DMS153 (cell line): ENCODE measurements around the gene CCDC188.

ENCODE experiments used
- DNase-seq: peaks from one replicate; lab custom pipeline; 2025; lab: John Stamatoyannopoulos, UW

The CCDC188 gene

GRCh38 chr22:20132686-20133246, 18.1 kb downstream of the CCDC188 start:
- no peak for DNase-seq

GRCh38 chr22:20131859-20132685, 18.8 kb downstream of the CCDC188 start:
- DNase-seq = no peak

GRCh38 chr22:20131597-20131858, 19.3 kb downstream of the CCDC188 start, which contains the start of gene ZDHHC8:
Gene ZDHHC8 (plus strand): TSS chr22:20131804. CDS start chr22:20131948, 144 bp downstream.
- no peak for DNase-seq

GRCh38 chr22:20130731-20131596, 19.9 kb downstream of the CCDC188 start:
- DNase-seq = peak; percentile 19

- DNase-seq = peak; percentile 57
Observed at GRCh38 chr22:20130319-20130718, 20.5 kb downstream of the CCDC188 start.

GRCh38 chr22:20129747-20130014, 21.2 kb downstream of the CCDC188 start:
- no peak for DNase-seq

- DNase-seq = peak; percentile 26
Observed at GRCh38 chr22:20128902-20129746, 21.7 kb downstream of the CCDC188 start.

- DNase-seq = no peak
Observed at GRCh38 chr22:20128619-20128901, 22.3 kb downstream of the CCDC188 start.

- DNase-seq = no peak
Observed at GRCh38 chr22:20127869-20128618, 22.8 kb downstream of the CCDC188 start.

- DNase-seq = no peak
Observed at GRCh38 chr22:20127318-20127868, 23.5 kb downstream of the CCDC188 start.

- DNase-seq = no peak
Observed at GRCh38 chr22:20126284-20127029, 24.4 kb downstream of the CCDC188 start.

GRCh38 chr22:20125201-20126174, 25.4 kb downstream of the CCDC188 start:
- no peak for DNase-seq

GRCh38 chr22:20124083-20124787, 26.6 kb downstream of the CCDC188 start:
- DNase-seq = no peak

GRCh38 chr22:20123366-20124082, 27.3 kb downstream of the CCDC188 start:
- DNase-seq = no peak

GRCh38 chr22:20121856-20122415, 28.9 kb downstream of the CCDC188 start:
- DNase-seq = no peak

- DNase-seq = no peak
Observed at GRCh38 chr22:20118300-20119020, 32.4 kb downstream of the CCDC188 start.
